HL-60/S4 (cell line): ENCODE data around the gene GTPBP4.

Experiments used
- in situ Hi-C: fragments of 300-500 bp; cut with MboI; formaldehyde crosslinking; loops from 2 replicates; pipeline ENCODE4 v1.14.3; 2022; ENCODE audit warnings: low sequenced_read_pairs

GTPBP4 gene

DNA sequence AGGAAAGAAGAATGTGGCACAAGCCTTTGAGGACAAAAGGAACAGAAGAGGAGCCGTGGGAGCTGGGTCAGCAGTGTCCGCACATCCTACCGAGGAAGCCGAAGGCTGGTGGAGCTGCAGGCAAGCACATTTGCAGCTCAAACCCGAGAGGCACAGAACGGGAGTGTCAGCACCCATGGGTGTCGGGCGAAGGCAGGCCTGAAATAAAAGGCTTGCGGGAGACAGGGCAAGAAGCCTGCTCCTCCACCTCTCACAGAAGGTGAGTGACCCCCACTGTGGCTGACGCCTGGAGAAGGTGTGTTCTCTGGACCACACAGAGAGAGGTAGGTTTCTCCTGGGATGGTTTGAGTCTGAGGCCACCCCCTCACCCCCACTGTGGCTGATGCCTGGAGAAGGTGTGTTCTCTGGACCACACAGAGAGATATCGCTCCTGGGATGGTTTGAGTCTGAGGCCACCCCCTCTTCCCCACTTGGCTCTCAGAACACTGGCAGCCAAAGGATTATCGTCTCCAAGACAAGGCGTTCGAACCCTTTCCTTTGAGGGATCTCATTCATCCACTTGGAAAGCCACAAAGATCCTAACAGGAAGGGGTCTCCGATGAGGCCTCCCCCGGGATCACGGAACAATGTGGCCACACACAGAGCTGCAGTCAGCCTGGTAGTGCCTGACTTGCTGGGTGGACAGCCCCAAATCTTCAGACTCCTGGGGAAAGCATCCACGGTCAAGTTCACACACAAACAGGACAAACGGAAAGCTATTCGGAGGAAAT lies 21.6 kb upstream of the GTPBP4 start:
- in situ Hi-C loops, result no loop called here

DNA sequence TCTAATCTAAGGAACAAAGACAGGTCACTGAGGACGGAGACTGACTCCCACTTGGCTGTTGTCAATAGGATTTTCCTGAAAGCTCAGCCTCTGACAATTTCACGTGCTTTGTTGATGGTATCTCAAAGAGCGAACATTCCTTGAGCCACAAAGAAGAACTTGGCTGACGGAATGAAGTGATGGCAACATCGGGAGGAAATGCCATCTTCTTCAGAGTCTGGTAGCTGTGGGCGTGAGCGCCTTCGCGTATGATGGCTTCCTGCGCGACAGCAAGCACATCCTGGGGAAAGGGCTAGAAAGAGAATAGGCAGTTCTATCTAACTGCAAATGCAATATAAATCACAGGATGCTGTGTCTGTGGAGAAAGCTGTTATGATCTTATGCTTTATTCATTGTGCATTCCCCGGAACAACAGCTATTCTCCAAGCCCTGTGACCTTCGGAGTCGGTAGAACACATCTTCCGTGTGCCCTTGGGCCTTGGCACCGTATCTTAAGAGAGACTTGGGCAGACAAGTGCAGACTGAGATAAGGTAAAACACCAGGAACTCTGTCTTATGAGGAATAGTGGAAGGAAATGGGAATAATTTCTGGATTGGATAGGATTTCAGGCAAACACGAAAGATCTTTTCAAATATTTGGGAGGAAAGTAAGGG lies 19.6 kb upstream of the GTPBP4 start:
- in situ Hi-C loops, result no loop called here

GRCh38 chr10:969473-970150 lies 18.6 kb upstream of the GTPBP4 start:
- in situ Hi-C loops, result no loop called here

DNA sequence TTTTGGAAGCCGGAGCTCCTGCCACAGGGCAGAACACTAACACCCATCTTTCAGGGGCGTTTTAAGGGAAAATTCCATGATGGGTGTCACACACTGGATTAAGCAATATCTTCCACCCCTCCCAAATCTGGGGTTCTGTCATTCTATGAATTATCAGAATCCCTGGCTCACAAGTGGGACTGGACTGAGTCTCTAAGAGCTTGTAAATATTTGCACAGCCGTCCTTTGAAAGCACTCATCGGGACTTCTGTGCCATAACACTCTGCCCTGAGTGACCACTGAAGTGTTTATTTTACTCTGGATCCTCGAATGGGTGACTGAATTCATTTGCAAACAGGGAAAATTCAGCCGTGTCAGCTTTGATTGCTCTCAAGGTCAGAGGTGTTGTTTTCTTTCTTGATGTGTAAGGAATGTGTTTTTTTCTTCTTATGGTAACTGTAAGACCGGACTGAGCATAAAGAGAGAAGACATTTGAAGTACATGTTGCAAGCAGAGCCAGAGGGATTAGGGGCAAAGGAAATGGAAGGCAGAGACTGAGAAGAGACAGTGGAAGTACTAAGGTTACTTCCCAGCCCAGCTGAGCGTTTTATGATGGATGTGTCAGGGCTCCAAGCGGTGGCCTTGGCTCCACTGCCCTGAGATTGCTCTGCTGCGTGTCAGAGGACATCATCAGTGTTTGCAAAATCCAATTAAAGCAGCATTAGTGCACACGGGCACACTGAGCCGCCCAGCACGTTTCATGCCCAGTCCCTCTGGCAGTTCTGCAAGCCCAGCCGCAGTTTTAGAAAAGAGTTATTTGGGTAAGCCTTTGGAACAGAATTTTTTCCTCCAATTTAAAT lies 17.7 kb upstream of the GTPBP4 start:
- in situ Hi-C loops, result no loop called here

GRCh38 chr10:971150-971542 lies 17.1 kb upstream of the GTPBP4 start:
- in situ Hi-C loops, result no loop called here

- in situ Hi-C loops, result no loop called here
Measured at GRCh38 chr10:971613-972012, 16.6 kb upstream of the GTPBP4 start.

- in situ Hi-C loops, result no loop called here
Measured at GRCh38 chr10:972763-973162, 15.5 kb upstream of the GTPBP4 start.

DNA sequence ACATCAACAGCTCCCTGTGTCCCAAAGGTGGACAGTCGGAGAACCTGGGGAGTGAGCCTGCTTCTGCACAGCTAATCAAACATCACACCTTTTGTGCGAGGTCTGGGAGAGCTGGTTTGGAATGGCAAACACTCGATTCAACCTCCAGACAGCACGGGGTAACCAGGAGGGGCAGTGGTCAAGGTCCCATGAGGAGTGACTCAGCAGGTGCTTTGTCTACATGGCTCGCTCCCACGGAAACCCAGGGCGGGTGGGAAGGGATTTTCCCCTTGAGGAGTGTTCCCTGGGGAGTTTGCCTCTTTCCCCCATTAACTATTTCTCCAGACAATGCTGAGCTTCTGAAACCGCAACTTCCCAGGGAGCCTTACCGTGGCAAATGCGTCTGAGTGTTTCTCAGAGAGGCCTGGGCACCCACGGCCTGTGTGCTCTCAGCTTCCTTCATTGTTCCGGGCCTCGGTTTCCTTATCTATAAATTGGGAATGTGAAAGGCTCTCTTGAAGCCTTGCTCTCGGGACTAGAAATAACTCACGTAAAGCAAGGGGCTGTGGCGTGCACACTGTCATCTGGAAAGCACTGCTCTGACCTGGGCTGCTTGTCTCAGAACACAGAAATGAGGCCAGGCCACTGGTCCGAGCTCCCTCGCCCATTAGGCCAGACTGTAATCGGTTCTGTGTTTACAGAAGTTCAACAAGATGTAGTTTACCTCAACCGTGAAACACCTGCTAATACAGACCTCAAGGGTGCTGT lies 14.0 kb upstream of the GTPBP4 start:
- in situ Hi-C loops, result no loop called here

- in situ Hi-C loops, result no loop called here
Measured at GRCh38 chr10:974785-975074, 13.5 kb upstream of the GTPBP4 start.

- in situ Hi-C loops, result no loop called here
Measured at GRCh38 chr10:976316-976715, 11.9 kb upstream of the GTPBP4 start.

DNA sequence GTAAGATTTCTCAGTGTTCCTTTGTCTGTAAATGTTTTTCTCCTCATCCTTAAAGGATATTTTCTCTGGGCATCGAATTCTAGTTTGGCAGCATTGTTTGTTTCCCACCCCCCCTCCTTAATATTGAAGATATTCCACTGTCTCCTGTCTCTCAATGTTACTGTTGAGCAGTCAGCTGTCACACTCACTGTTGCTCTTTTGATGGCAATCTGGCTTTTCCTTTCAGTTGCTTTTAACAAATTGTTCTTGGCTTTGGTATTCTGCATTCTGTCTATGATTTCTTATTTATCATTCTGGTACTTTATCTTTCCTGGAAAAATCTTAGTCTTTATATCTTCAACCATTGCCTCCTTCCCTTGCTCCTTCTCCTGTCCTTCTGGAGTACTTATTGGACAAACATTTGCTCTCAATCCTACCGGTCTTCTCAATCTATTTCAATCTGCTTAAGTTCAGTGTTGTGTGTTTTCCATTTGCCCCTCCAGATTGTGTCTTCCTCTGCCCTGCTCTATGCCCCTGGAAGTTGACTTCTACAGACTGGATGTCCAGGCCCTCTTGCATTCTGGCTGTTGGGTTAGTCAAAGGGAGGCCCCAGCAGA lies 9.3 kb upstream of the GTPBP4 start:
- in situ Hi-C loops, result no loop called here

DNA sequence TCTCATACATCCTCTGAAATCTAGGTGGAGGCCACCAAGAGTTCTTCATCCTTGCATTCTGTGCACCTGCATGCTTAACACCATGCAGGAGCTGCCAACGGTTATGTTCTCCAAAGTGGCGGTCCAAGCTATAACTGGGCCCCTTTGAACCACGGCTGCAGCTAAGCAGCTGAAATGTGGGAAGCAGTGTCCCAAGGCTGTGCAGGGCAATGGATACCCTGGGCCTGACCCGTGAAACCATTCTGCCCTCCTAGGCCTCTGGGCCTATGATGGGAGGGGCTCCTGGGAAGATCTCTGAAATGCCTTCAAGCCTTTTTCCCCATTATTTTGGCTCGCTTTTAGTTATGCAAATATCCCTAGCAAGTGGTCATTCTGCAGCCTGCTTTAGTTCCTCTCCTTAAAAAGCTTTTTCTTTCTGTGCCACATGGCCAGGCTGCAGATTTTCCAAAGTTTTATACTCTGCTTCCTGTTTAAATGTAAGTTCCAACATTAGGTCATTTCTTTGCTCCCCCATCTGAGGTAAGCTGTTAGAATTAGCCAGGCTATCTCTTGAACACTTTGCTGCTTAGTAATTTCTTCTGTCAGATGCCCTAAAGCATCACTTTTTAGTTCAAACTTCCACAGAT lies 7.7 kb upstream of the GTPBP4 start:
- in situ Hi-C loops, result no loop called here

- in situ Hi-C loops, result no loop called here
Measured at GRCh38 chr10:983401-983800, 4.8 kb upstream of the GTPBP4 start.

DNA sequence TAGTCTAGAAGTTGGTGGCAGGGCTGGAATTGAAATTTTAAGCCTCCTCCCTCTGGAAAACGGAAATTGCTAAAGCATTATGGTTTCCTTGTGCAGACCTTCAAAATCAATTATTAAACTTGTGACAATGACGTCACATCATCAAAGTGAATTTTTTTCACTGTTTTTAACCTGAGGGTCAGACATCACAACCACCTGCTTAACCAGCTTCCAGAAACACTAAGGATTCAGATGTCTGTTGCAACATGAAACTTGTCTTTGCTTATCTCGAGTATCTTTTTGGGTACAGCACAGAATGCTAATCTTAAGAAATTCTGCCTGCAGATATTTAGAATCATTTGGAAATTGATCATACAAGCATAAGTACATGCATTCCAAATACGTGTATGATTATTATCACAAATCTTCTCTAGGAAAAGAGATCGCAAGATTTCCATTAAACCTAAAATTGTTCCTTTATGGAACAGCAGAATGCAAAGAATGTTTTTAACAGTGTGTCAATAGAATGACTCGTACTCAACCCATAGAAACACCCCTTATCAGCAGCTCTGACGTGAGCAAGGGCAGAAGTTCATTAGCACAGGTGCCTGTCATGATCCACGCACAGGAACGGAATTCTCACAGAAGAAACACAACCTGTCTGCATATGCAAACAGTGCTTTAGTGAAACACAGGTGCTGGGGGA lies 4.1 kb upstream of the GTPBP4 start:
- in situ Hi-C loops, result no loop called here

DNA sequence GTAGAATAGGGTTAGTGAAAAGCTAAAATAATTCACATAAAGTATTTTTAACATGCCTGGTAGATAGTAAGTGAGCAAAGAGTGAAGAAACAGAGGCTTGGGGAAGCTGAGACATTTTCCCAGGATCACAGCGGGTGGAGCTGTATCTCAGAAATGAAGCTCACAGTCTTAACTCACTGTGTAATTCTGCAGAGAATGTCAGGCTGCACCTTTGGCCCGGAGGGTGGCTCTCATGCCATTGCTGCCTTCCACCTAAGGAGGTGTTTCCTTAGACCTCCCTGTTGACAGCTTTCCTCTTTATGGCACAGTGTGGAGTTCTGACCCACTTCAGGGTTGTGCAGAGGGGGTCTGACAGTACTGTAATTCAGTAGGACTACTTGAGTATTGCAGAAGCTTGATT lies 2.9 kb upstream of the GTPBP4 start:
- in situ Hi-C loops, result no loop called here

- in situ Hi-C loops, result no loop called here
Measured at GRCh38 chr10:986137-986825, 2.0 kb upstream of the GTPBP4 start.

DNA sequence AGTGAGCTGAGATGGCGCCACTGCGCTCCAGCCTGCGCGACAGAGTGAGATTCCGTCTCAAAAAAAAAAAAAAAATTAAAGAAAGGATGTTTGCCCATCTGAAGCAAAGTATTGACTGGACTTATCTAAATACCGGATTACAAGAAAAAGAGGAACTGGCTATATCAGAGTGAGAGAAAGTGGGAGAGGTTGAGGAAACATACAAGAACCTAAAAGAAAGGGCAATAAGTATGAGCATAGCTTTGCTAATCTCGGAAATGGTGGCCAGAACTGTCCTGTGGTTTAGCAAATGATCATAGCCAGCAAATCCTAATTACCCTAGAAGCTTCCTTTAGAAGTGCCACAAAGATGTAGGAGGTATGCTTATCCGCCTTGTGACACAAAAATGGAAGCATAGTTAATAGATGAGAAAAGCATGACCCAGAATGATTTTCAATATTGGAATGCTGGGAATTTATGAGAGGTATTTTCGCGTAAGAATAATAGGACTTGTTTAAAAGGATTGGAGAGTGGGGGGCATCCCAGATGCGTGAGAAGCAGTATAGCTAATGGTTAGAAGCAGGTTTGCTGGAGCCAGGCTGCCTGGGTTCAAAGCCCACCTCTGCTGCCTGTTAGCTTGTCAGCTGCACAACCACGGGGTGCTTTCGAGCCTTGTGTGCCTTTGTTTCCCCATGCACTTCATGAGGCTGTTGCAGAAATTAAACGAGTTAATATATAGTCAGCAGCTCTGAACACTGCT lies 1.2 kb upstream of the GTPBP4 start:
- in situ Hi-C loops, result no loop called here

DNA sequence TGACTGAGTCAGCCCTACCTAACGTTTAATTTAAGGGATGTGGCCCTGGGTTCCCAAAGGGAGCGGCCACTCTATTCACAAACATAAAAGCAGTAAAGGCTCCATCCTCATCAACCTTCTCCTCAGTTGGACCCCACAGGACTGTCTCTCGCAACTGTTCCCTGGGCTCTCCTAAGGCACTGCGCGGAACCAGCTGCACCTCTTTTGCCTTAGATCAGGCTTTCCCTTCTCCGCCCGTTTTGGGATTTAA lies 689 bp upstream of the GTPBP4 start:
- in situ Hi-C loops, result no loop called here
